HEK293T (cell line): ENCODE results near the gene CDHR2.

Experiments
- BHLHE40 ChIP-seq: fragments of 450-650 bp; IDR thresholded peaks from 2 replicates; pipeline ENCODE4 v1.6.1; 2016; ENCODE audit warnings: mild to moderate bottlenecking, moderate library complexity, borderline replicate concordance
- ELF4 ChIP-seq: fragments of 450-650 bp; IDR thresholded peaks from 2 replicates; pipeline ENCODE4 v1.6.1; 2017; ENCODE audit warnings: antibody characterized with exemption
- SP1 ChIP-seq: fragments of 450-650 bp; IDR thresholded peaks from 2 replicates; pipeline ENCODE4 v1.6.1; 2017

GRCh38 chr5:176606875-176607274, 57.7 kb downstream of the CDHR2 start:
- no peak for TF ChIP-seq BHLHE40
- no peak for TF ChIP-seq SP1
- no peak for TF ChIP-seq ELF4
